Neuronal stem cell (in vitro differentiated cells): ENCODE results near the gene LILRB3.
A peak's percentile ranks its signal among the peaks of the same experiment; 100 is the strongest.
"Not testable (repeated sequence)": the region's sequence is repeated elsewhere in the genome, so short reads cannot be mapped to it uniquely, and the experiment has no call there.

Experiments
- DNase-seq: peaks from one replicate; pipeline ENCODE4 v3.0.0-alpha.2; 2013; ENCODE audit warnings: low spot score
- H2AFZ ChIP-seq: one replicate; pipeline ENCODE4 v1.6.1; 2013; ENCODE audit warnings: mild to moderate bottlenecking, low read length, inconsistent platforms
- H2AK5ac ChIP-seq: 2 replicates; pipeline ENCODE4 v1.6.1; 2013; ENCODE audit warnings: low read depth, mild to moderate bottlenecking, inconsistent platforms, low read length, moderate library complexity, mixed read lengths
- H2BK120ac ChIP-seq: 2 replicates; pipeline ENCODE4 v1.6.1; 2013; ENCODE audit warnings: low read depth, mild to moderate bottlenecking, inconsistent platforms, low read length, moderate library complexity, mixed read lengths
- H2BK12ac ChIP-seq: one replicate; pipeline ENCODE4 v1.6.1; 2013; ENCODE audit warnings: low read length, inconsistent platforms
- H2BK15ac ChIP-seq: 2 replicates; pipeline ENCODE4 v1.6.1; 2013; ENCODE audit warnings: mild to moderate bottlenecking, low read length, inconsistent platforms, mixed read lengths
- H2BK5ac ChIP-seq: one replicate; pipeline ENCODE4 v1.6.1; 2013; ENCODE audit warnings: inconsistent platforms, mild to moderate bottlenecking, low read length, moderate library complexity
- H3K14ac ChIP-seq: one replicate; pipeline ENCODE4 v1.6.1; 2013; ENCODE audit warnings: low read length, inconsistent platforms
- H3K18ac ChIP-seq: 2 replicates; pipeline ENCODE4 v1.6.1; 2013; ENCODE audit warnings: low read length, inconsistent platforms
- H3K23ac ChIP-seq: 2 replicates; pipeline ENCODE4 v1.6.1; 2013; ENCODE audit warnings: low read depth, mild to moderate bottlenecking, mixed read lengths, low read length, inconsistent platforms; ENCODE audit not compliant: poor library complexity
- H3K27ac ChIP-seq: replicated peaks from 3 replicates; pipeline ENCODE4 v1.5.1; 2013; ENCODE audit warnings: low read length, inconsistent platforms
- H3K27me3 ChIP-seq, 3 experiments: 2 replicates each; pipeline ENCODE4 v1.6.1; 2013; ENCODE audit warnings: low read length in 3 of 3, mild to moderate bottlenecking in 2 of 3, inconsistent platforms in 1 of 3, low read depth in 1 of 3, mixed read lengths in 1 of 3, moderate library complexity in 1 of 3; ENCODE audit not compliant: control insufficient read depth in 3 of 3, insufficient read depth in 3 of 3
- H3K36me3 ChIP-seq, 2 donors: replicated peaks in 1 of 2; 2 replicates each; pipeline ENCODE4 v1.6.1; 2013; ENCODE audit warnings: low read length in 2 of 2; ENCODE audit not compliant: control insufficient read depth in 2 of 2, insufficient read depth in 2 of 2
- H3K4ac ChIP-seq: 2 replicates; pipeline ENCODE4 v1.6.1; 2013; ENCODE audit warnings: inconsistent platforms, mild to moderate bottlenecking, low read length, moderate library complexity
- H3K4me1 ChIP-seq, 2 donors: 1 replicate in 1 of 2; 2 replicates in 1 of 2; pipeline ENCODE4 v1.6.1; 2013; ENCODE audit warnings: low read length in 2 of 2, low read depth in 1 of 2; ENCODE audit not compliant: control insufficient read depth in 2 of 2, insufficient read depth in 1 of 2
- H3K4me2 ChIP-seq: one replicate; pipeline ENCODE4 v1.6.1; 2013; ENCODE audit warnings: mild to moderate bottlenecking, low read length, inconsistent platforms; ENCODE audit not compliant: insufficient read depth, poor library complexity, severe bottlenecking
- H3K4me3 ChIP-seq, 2 donors: 2 replicates each; pipeline ENCODE4 v1.5.1; 2013; ENCODE audit warnings: low read length in 2 of 2, mild to moderate bottlenecking in 2 of 2, inconsistent platforms in 1 of 2, moderate library complexity in 1 of 2
- H3K79me1 ChIP-seq: one replicate; pipeline ENCODE4 v1.6.1; 2013; ENCODE audit warnings: low read depth, mild to moderate bottlenecking, inconsistent platforms, low read length, moderate library complexity
- H3K9ac ChIP-seq: one replicate; pipeline ENCODE4 v1.6.1; 2013; ENCODE audit warnings: mild to moderate bottlenecking, low read depth, low read length, inconsistent platforms; ENCODE audit not compliant: poor library complexity
- H3K9me3 ChIP-seq, 2 donors: replicated peaks in 1 of 2; 2 replicates each; pipeline versions ENCODE3 to v1.6.1; 2013; ENCODE audit warnings: low read length in 2 of 2, mild to moderate bottlenecking in 2 of 2, inconsistent platforms in 1 of 2, low read depth in 1 of 2, mixed read lengths in 1 of 2, moderate library complexity in 1 of 2; ENCODE audit not compliant: control insufficient read depth in 2 of 2, insufficient read depth in 1 of 2
- H4K8ac ChIP-seq: one replicate; pipeline ENCODE4 v1.6.1; 2013; ENCODE audit warnings: low read depth, mild to moderate bottlenecking, inconsistent platforms, low read length, moderate library complexity
- H4K91ac ChIP-seq: one replicate; pipeline ENCODE4 v1.6.1; 2013; ENCODE audit warnings: low read length, low read depth, mild to moderate bottlenecking, inconsistent platforms; ENCODE audit not compliant: poor library complexity
- WGBS, 2 donors: extraction: QIAGEN DNeasy Blood & Tissue Kit; methylation state at CpG; one replicate each; pipeline ENCODE4 v1.1.7; 2013; ENCODE audit warnings: missing lambda C conversion rate in 2 of 2, mixed read lengths in 1 of 2; ENCODE audit not compliant: insufficient read length in 2 of 2, insufficient replicate concordance in 1 of 2; ENCODE audit errors: extremely low coverage in 2 of 2; 5-methylcytosine and 5-hydroxymethylcytosine counted together

The LILRB3 gene

DNA sequence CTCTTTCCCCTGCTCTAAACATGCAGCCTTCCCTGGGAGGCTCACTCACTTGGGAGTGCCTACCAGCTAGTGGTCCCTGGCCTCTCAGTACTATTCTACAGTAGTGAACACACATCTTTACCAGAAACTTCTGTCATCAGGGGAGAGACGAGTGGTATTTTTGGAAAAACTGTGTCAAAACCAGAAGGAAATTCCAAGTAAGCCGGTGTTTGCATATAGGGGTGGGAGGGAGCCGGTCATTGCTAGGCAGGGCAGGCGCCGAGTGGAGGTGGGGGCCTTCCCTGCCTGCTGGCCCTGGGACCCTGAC, 15.2 kb downstream of the LILRB3 start:
- H4K91ac ChIP-seq, result no peak overlapping the region
- H3K4me1 ChIP-seq, result peaks cover 3 to 11% of the 10 kb centered on the region in 2 donors
- WGBS, 2 donors, result no CpG with 5 or more reads among the region's 5 CpGs
- no peak overlapping the region for H2BK5ac ChIP-seq
- no peak overlapping the region for H2AK5ac ChIP-seq
- H3K4ac ChIP-seq, result no peak overlapping the region
- no peak overlapping the region for H2BK120ac ChIP-seq
- DNase-seq, result no peak
- H3K79me1 ChIP-seq, result peaks cover 25% of the 10 kb centered on the region
- H3K9me3 ChIP-seq, result no peaks in the 10 kb centered on the region
- H2AFZ ChIP-seq, result no peak overlapping the region
- no peak overlapping the region for H3K14ac ChIP-seq
- no peak overlapping the region for H3K4me3 ChIP-seq
- no peak overlapping the region for H3K27ac ChIP-seq
- H3K36me3 ChIP-seq, result peaks cover 62 to 63% of the 10 kb centered on the region in 2 donors
- no peak overlapping the region for H2BK15ac ChIP-seq
- no peak overlapping the region for H3K4me2 ChIP-seq
- peak overlapping the region; percentile 11 for H3K18ac ChIP-seq
- H4K8ac ChIP-seq, result peak overlapping the region; percentile 70
- H3K23ac ChIP-seq, result peak overlapping the region; percentile 67
- H3K9ac ChIP-seq, result no peak overlapping the region
- H2BK12ac ChIP-seq, result no peak overlapping the region
- no peaks in the 10 kb centered on the region for H3K27me3 ChIP-seq

DNA sequence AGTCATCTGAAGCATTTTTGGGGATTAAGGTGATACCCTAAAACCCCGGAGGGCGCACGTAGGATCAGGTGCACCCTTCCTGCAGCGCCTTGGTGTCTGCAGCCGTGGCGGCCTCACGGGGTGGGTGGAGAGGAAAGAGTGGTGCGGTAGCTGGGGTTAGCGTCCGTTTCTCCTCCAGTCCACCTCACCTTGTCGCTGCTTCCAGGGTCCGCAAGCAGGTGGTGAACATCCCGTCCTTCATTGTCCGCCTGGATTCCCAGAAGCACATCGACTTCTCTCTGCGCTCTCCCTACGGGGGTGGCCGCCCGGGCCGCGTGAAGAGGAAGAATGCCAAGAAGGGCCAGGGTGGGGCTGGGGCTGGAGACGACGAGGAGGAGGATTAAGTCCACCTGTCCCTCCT, 15.6 kb downstream of the LILRB3 start:
- H3K18ac ChIP-seq, H3K4me3 ChIP-seq, H2BK12ac ChIP-seq, H3K9me3 ChIP-seq, H3K27me3 ChIP-seq, H3K9ac ChIP-seq, H3K14ac ChIP-seq, H3K4ac ChIP-seq, H4K8ac ChIP-seq, H3K27ac ChIP-seq, H4K91ac ChIP-seq, DNase-seq, H2AK5ac ChIP-seq, H2BK5ac ChIP-seq, H2AFZ ChIP-seq, H3K4me2 ChIP-seq, H3K23ac ChIP-seq, H2BK15ac ChIP-seq, H2BK120ac ChIP-seq: not testable (repeated sequence)
- H3K79me1 ChIP-seq, result peaks cover 27% of the 10 kb centered on the region
- H3K4me1 ChIP-seq, result peaks cover 7 to 14% of the 10 kb centered on the region in 2 donors
- no CpG with 5 or more reads among the region's 23 CpGs for WGBS, 2 donors
- peaks cover 67% of the 10 kb centered on the region in 2 donors for H3K36me3 ChIP-seq

DNA sequence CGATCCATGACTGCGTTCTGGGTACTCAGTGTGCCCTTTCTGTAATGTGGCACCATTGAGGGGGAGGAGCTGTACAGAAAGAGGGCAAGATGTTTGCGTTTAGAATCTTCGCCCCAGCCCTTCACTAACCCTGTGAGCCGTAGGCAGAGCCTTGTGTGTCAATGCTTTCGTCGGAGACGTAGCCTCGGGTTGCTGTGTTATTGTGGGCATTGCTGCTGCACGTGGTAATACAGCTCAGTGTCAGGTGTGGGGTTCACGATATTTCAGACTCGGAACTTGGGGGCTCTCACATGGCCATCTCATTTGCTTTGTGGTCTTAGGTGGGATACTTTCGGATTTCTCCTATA, 16.0 kb downstream of the LILRB3 start:
- Histone ChIP-seq H2BK5ac (no peak overlapping the region), H4K8ac (no peak overlapping the region), H3K79me1 (peaks cover 27% of the 10 kb centered on the region), H4K91ac (no peak overlapping the region), H3K14ac (no peak overlapping the region), H2BK12ac (no peak overlapping the region), H3K36me3 (peaks cover 70 to 71% of the 10 kb centered on the region in 2 donors), H3K9me3 (no peaks in the 10 kb centered on the region), H3K4ac (no peak overlapping the region), H3K4me2 (no peak overlapping the region), H3K18ac (no peak overlapping the region), H2BK15ac (no peak overlapping the region), H2BK120ac (no peak overlapping the region), H2AK5ac (no peak overlapping the region), H3K27ac (no peak overlapping the region), H2AFZ (no peak overlapping the region), H3K4me1 (peaks cover 11 to 16% of the 10 kb centered on the region in 2 donors), H3K27me3 (no peaks in the 10 kb centered on the region), H3K4me3 (no peak overlapping the region), H3K9ac (no peak overlapping the region), H3K23ac (peak overlapping the region; percentile 82)
- no peak for DNase-seq
- no CpG with 5 or more reads among the region's 13 CpGs for WGBS, 2 donors

DNA sequence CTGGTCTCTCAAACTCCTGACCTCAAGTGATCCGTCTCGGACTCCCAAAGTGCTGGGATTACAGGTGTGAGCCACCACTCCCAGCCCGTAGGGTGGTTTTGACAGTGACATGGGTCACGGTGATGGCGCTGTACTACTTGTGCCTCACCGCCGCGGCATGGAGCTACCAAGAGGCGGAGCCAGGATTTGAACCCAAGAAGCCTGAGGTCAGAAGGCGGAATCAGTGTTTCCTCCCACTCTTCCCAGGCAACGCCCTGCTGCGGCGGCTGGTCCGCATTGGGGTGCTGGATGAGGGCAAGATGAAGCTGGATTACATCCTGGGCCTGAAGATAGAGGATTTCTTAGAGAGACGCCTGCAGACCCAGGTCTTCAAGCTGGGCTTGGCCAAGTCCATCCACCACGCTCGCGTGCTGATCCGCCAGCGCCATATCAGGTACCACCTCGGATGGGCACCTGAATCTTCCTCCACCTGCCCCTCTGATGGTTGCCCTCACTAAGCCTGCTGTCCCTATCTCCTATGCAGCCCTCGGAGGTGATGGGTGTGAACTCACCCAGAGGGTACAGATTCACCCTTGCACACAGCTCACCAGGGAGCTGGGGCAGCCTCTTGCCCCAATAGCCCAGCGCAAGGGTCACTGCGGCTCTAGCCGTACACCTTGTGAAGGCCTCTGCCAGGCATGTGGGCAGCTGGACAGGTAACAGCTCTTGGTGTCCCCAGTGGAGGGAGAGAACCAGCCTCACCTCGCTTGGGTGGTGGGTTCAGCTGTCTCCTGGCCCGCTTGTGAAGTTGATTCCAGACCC, 16.6 kb downstream of the LILRB3 start:
- peaks cover 17 to 20% of the 10 kb centered on the region in 2 donors for H3K4me1 ChIP-seq
- no peak overlapping the region for H3K4me2 ChIP-seq
- H2BK120ac ChIP-seq, result no peak overlapping the region
- H3K36me3 ChIP-seq, result peaks cover 72 to 74% of the 10 kb centered on the region in 2 donors
- H2AFZ ChIP-seq, result no peak overlapping the region
- no peak overlapping the region for H3K14ac ChIP-seq
- no CpG with 5 or more reads among the region's 27 CpGs for WGBS, 2 donors
- H4K91ac ChIP-seq, result no peak overlapping the region
- no peak overlapping the region for H2BK15ac ChIP-seq
- H3K23ac ChIP-seq, result peak overlapping the region; percentile 82
- no peaks in the 10 kb centered on the region for H3K9me3 ChIP-seq
- no peak overlapping the region for H2BK5ac ChIP-seq
- no peak overlapping the region for H3K4me3 ChIP-seq
- no peak overlapping the region for H3K9ac ChIP-seq
- no peak overlapping the region for H4K8ac ChIP-seq
- no peak overlapping the region for H3K4ac ChIP-seq
- no peaks in the 10 kb centered on the region for H3K27me3 ChIP-seq
- peaks cover 26% of the 10 kb centered on the region for H3K79me1 ChIP-seq
- DNase-seq, result no peak
- H3K18ac ChIP-seq, result no peak overlapping the region
- no peak overlapping the region for H2BK12ac ChIP-seq
- no peak overlapping the region for H3K27ac ChIP-seq
- no peak overlapping the region for H2AK5ac ChIP-seq
